GM19372 (cell line): Measurements from ENCODE around the gene MTMR1.
A peak's percentile ranks its signal among the peaks of the same experiment; 100 is the strongest.

ENCODE experiments used
- ATAC-seq: cut with Tn5 transposase; IDR thresholded peaks from one replicate; pipeline ENCODE4 v1.9.1; 2021; ENCODE audit warnings: mild to moderate bottlenecking, low read depth, moderate library complexity; ENCODE audit not compliant: unreplicated experiment

MTMR1 gene

GRCh38 chrX:150761176-150761818, 68.1 kb downstream of the MTMR1 start:
- no peak for ATAC-seq

- ATAC-seq = no peak
Observed at GRCh38 chrX:150761819-150762216, 68.6 kb downstream of the MTMR1 start.

- ATAC-seq = no peak
Observed at GRCh38 chrX:150762258-150763165, 69.3 kb downstream of the MTMR1 start.

- no peak for ATAC-seq
Observed at GRCh38 chrX:150763303-150763797, 70.2 kb downstream of the MTMR1 start.

- ATAC-seq = no peak
Observed at GRCh38 chrX:150763810-150764209, 70.6 kb downstream of the MTMR1 start.

- ATAC-seq = no peak
Observed at GRCh38 chrX:150765237-150765636, 72.0 kb downstream of the MTMR1 start.

- ATAC-seq = no peak
Observed at GRCh38 chrX:150765782-150766350, 72.7 kb downstream of the MTMR1 start.

GRCh38 chrX:150766351-150767044, 73.3 kb downstream of the MTMR1 start:
- no peak for ATAC-seq

- ATAC-seq = no peak
Observed at GRCh38 chrX:150767045-150767395, 73.8 kb downstream of the MTMR1 start.

GRCh38 chrX:150767475-150768131, 74.4 kb downstream of the MTMR1 start:
- ATAC-seq = no peak

- no peak for ATAC-seq
Observed at GRCh38 chrX:150768132-150768485, 74.9 kb downstream of the MTMR1 start.

GRCh38 chrX:150768580-150769190, 75.5 kb downstream of the MTMR1 start:
- ATAC-seq = no peak

- ATAC-seq = no peak
Observed at GRCh38 chrX:150769408-150769807, 76.2 kb downstream of the MTMR1 start.

- no peak for ATAC-seq
Observed at GRCh38 chrX:150770623-150771022, 77.4 kb downstream of the MTMR1 start.

- no peak for ATAC-seq
Observed at GRCh38 chrX:150771116-150771515, 77.9 kb downstream of the MTMR1 start.

- ATAC-seq = peak; percentile 79
Observed at GRCh38 chrX:150772150-150772970, 79.2 kb downstream of the MTMR1 start.

GRCh38 chrX:150773117-150773516, 79.9 kb downstream of the MTMR1 start:
- no peak for ATAC-seq

GRCh38 chrX:150773634-150774033, 80.4 kb downstream of the MTMR1 start:
- no peak for ATAC-seq
